OCI-LY1 (cell line): ENCODE data around the gene CSDE1.
"Not testable (repeated sequence)": the region's sequence is repeated elsewhere in the genome, so short reads cannot be mapped to it uniquely, and the experiment has no call there.

ENCODE experiments used
- H2AFZ ChIP-seq: fragments of 200-600 bp; sonication (generic), shearing (Covaris generic); 2 replicates; pipeline ENCODE4 v1.6.0; 2014; ENCODE audit warnings: antibody characterized with exemption, mild to moderate bottlenecking, low read length
- H3F3A ChIP-seq: fragments of 200-600 bp; sonication (generic), shearing (Covaris generic); 2 replicates; pipeline ENCODE4 v1.6.0; 2014; ENCODE audit warnings: mild to moderate bottlenecking, antibody characterized with exemption, low read length, moderate library complexity; ENCODE audit not compliant: insufficient read depth
- H3K27ac ChIP-seq: fragments of 200-600 bp; sonication (generic); 2 replicates; pipeline ENCODE4 v1.5.1; 2014; ENCODE audit warnings: low read length, mixed run types, mild to moderate bottlenecking, low read depth; ENCODE audit not compliant: poor library complexity, severe bottlenecking
- H3K27me3 ChIP-seq: fragments of 200-600 bp; sonication (generic); 2 replicates; pipeline ENCODE4 v1.6.0; 2014; ENCODE audit warnings: antibody characterized with exemption, mild to moderate bottlenecking, low read length, moderate library complexity; ENCODE audit not compliant: insufficient read depth
- H3K36me3 ChIP-seq: fragments of 200-600 bp; sonication (generic); 2 replicates; pipeline ENCODE4 v1.6.1; 2014; ENCODE audit warnings: mild to moderate bottlenecking, antibody characterized with exemption, low read length, moderate library complexity, mixed read lengths; ENCODE audit not compliant: insufficient read depth
- H3K4me1 ChIP-seq: fragments of 200-600 bp; sonication (generic); 2 replicates; pipeline ENCODE4 v1.5.1; 2014; ENCODE audit warnings: mild to moderate bottlenecking, low read length, moderate library complexity; ENCODE audit not compliant: insufficient read depth, severe bottlenecking
- H3K4me2 ChIP-seq: fragments of 200-600 bp; sonication (generic), shearing (Covaris generic); 2 replicates; pipeline ENCODE4 v1.6.1; 2014; ENCODE audit warnings: low read length
- H3K4me3 ChIP-seq: fragments of 200-600 bp; sonication (generic); 2 replicates; pipeline ENCODE4 v1.5.1; 2014; ENCODE audit warnings: low read length, low read depth, mild to moderate bottlenecking, mixed read lengths; ENCODE audit not compliant: poor library complexity, severe bottlenecking
- H3K79me2 ChIP-seq: fragments of 200-600 bp; shearing (Covaris generic); 2 replicates; pipeline ENCODE4 v1.6.1; 2016; ENCODE audit warnings: mixed run types, low read length, mixed read lengths; ENCODE audit not compliant: insufficient read depth
- H3K9ac ChIP-seq: fragments of 200-600 bp; sonication (generic), shearing (Covaris generic); 2 replicates; pipeline ENCODE4 v1.6.1; 2014; ENCODE audit warnings: mild to moderate bottlenecking, low read length, mixed read lengths
- H3K9me2 ChIP-seq: fragments of 200-600 bp; sonication (generic), shearing (Covaris generic); 2 replicates; pipeline ENCODE4 v1.6.1; 2014; ENCODE audit warnings: low read depth, mild to moderate bottlenecking, low read length, mixed read lengths
- H3K9me3 ChIP-seq: fragments of 200-600 bp; shearing (Covaris generic); 2 replicates; pipeline ENCODE4 v1.6.1; 2014; ENCODE audit warnings: low read length, mixed read lengths
- H4K20me1 ChIP-seq: fragments of 200-600 bp; sonication (generic), shearing (Covaris generic); 2 replicates; pipeline ENCODE4 v1.6.0; 2016; ENCODE audit warnings: mild to moderate bottlenecking, low read length; ENCODE audit not compliant: insufficient read depth
- EZH2 ChIP-seq: fragments of 200-600 bp; sonication (generic), shearing (Covaris generic); IDR thresholded peaks from 2 replicates; pipeline ENCODE4 v1.8.0; 2017; ENCODE audit warnings: borderline replicate concordance, mixed run types, mild to moderate bottlenecking, antibody characterized with exemption, low read length, moderate library complexity, mixed read lengths
- TF ChIP-seq, protein P1 (sequence below): fragments of 200-600 bp; sonication (generic), shearing (Covaris generic); IDR thresholded peaks from 2 replicates; pipeline ENCODE4 v1.5.1; 2017; ENCODE audit warnings: mild to moderate bottlenecking, antibody characterized with exemption, low read length, moderate library complexity, mixed read lengths

CSDE1 gene

DNA sequence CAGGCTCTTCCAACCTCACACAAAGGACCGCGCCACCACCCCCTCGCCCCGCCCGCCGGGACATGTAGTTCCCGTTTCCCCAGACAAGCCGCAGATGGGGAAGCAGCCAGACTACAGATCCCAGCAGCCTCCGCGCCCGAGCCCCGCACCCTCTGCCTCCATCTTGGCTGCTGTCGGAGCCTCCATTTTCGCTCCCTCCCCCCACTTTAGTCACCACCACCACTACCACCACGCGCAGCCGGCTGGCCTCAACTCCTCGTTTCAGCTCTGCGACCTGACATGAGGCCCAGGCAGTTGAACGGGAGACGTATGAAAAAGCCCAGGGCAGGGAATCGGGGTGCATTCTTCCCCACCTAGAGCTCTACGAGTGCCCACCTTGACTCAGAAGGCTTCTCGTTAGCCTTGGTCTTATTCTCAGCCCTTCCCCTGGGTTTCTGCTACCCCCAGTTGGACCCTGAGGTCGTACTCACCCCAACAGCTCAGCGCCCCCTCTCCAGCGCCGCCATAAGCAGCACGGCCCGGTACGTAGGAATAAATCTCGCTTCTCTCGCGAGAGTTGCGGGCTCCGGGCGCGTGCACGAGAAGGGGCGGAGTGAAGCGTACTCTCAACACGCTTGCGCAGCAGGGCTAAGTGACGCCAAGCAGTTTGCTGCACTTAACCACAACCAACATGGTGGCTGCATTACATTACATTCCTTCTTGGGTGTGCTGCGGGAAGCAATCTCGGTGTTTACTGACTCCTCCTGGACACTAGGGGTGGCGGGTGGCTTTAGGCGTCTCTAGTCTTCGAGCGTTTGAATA, at the start of gene CSDE1:
TSS of gene CSDE1 (minus strand) at position 530 of the 801 bp plus-strand sequence. CDS start 18,094 bp downstream, outside the sequence.
- Histone ChIP-seq H3F3A (no peaks in the 10 kb centered on the region), H3K27ac (peak within 1 kb of the TSS; percentile 94), H3K9me3 (no peaks in the 10 kb centered on the region), H3K9me2 (no peaks in the 10 kb centered on the region), H3K36me3 (peaks cover 21% of the 10 kb centered on the region; the same call in 1 of the 2 replicates), H3K4me3 (peak within 1 kb of the TSS; percentile 96), H2AFZ (peak within 1 kb of the TSS; percentile 85; the same call in 1 of the 2 replicates), H3K27me3 (no peaks in the 10 kb centered on the region), H4K20me1 (peaks cover 2% of the 10 kb centered on the region; the same call in 1 of the 2 replicates), H3K79me2 (peaks cover 46% of the 10 kb centered on the region), H3K9ac (peak within 1 kb of the TSS; percentile 99), H3K4me1 (peaks cover 47% of the 10 kb centered on the region), H3K4me2 (peak within 1 kb of the TSS; percentile 86)
- TF ChIP-seq, protein P1, sequence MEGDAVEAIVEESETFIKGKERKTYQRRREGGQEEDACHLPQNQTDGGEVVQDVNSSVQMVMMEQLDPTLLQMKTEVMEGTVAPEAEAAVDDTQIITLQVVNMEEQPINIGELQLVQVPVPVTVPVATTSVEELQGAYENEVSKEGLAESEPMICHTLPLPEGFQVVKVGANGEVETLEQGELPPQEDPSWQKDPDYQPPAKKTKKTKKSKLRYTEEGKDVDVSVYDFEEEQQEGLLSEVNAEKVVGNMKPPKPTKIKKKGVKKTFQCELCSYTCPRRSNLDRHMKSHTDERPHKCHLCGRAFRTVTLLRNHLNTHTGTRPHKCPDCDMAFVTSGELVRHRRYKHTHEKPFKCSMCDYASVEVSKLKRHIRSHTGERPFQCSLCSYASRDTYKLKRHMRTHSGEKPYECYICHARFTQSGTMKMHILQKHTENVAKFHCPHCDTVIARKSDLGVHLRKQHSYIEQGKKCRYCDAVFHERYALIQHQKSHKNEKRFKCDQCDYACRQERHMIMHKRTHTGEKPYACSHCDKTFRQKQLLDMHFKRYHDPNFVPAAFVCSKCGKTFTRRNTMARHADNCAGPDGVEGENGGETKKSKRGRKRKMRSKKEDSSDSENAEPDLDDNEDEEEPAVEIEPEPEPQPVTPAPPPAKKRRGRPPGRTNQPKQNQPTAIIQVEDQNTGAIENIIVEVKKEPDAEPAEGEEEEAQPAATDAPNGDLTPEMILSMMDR, result 0 out of 2 replicates have a peak, but pooled peaks have one; percentile 24
- TF ChIP-seq EZH2, result no peak

DNA sequence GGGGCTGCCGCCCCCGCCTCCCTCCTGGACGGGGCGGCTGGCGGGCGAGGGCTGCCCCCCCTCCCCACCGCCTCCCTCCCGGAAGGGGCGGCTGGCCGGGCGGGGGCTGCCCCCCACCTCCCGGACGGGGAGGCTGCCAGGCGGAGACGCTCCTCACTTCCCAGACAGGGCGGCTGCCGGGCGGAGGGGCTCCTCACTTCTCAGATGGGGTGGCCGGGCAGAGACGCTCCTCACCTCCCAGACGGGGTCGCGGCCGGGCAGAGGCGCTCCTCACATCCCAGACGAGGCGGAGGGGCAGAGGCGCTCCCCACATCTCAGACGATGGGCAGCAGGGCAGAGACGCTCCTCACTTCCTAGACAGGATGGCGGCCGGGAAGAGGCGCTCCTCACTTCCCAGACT, 46.7 kb upstream of the CSDE1 start:
- not testable (repeated sequence) for H3K79me2 ChIP-seq, H3K9me3 ChIP-seq, H3K4me3 ChIP-seq, H3F3A ChIP-seq, H3K4me1 ChIP-seq, H3K27ac ChIP-seq, H3K9ac ChIP-seq, H3K27me3 ChIP-seq, H3K4me2 ChIP-seq, H3K36me3 ChIP-seq, H4K20me1 ChIP-seq, H2AFZ ChIP-seq, H3K9me2 ChIP-seq

DNA sequence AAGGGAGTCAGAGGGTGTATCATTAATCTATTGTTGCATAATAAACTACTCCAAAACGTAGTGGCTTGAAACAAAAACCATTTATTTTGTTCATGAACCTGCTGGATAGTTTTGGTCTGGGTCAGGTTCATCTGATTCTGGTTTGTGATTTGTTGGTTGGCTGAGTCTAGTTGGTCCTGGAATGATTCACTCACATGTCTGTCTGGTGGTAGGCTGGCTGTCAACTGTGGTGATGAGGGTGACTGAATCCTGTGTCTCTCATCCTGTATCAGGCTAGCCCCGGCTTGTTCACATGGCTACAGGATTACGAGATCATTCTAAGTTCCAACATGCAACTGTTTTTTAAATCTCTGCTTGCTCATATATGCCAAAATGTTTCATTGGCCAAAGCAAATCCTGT, 45.2 kb upstream of the CSDE1 start:
- Histone ChIP-seq H2AFZ (no peak overlapping the region), H3K79me2 (no peaks in the 10 kb centered on the region), H3K9me2 (no peaks in the 10 kb centered on the region), H3F3A (no peaks in the 10 kb centered on the region), H3K4me3 (no peak overlapping the region), H3K9ac (no peak overlapping the region), H3K9me3 (no peaks in the 10 kb centered on the region), H3K36me3 (no peaks in the 10 kb centered on the region), H3K27me3 (no peaks in the 10 kb centered on the region), H4K20me1 (no peaks in the 10 kb centered on the region), H3K27ac (no peak overlapping the region), H3K4me2 (no peak overlapping the region), H3K4me1 (no peaks in the 10 kb centered on the region)
- TF ChIP-seq EZH2, result no peak
- TF ChIP-seq, protein P1, result no peak
